WTC11 (cell line): Measurements from ENCODE around the gene RBM18.

Source experiments
- SMAD4 ChIP-seq: sonication (generic); formaldehyde crosslinking; IDR thresholded peaks from 2 replicates; pipeline ENCODE4 v1.8.0; 2022; ENCODE audit warnings: mild to moderate bottlenecking, missing genetic modification reagents
- TCF7 ChIP-seq: sonication (generic); formaldehyde crosslinking; IDR thresholded peaks from 2 replicates; pipeline ENCODE4 v1.8.0; 2022; ENCODE audit warnings: mild to moderate bottlenecking, low read depth, missing genetic modification reagents, moderate library complexity
- TP53 ChIP-seq: sonication (generic); formaldehyde crosslinking; IDR thresholded peaks from 2 replicates; pipeline ENCODE4 v1.8.1; 2023; ENCODE audit warnings: mild to moderate bottlenecking, missing genetic modification reagents
- TF ChIP-seq, protein P1 (sequence below): fragments of 200-600 bp; IDR thresholded peaks from 2 replicates; pipeline ENCODE4 v1.8.0; 2022; ENCODE audit warnings: antibody characterized with exemption
- TF ChIP-seq, protein P2 (sequence below): sonication (generic); formaldehyde crosslinking; IDR thresholded peaks from 2 replicates; pipeline ENCODE4 v1.8.1; 2022; ENCODE audit warnings: mild to moderate bottlenecking, missing genetic modification reagents, moderate library complexity, borderline replicate concordance

DNA sequence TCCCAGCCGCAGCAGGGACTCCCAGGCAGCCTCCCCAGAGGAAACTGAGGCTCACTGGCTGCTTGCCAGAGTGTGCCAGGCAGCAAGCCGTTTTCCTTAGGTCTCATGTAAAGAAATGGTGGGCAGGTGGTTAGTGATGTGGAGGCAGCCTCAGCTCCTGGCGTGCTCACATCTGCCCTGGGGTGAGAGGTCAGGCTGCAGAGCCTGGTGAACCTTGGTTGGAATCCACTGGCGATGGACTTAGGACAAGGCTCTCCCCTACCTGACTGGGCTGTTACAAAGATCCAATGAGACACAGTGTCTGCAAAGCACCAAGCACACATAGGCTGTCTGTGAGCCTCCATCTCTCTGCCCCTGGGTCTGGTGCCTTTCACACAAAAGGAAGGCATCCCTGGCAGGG lies 66.8 kb downstream of the RBM18 start:
- TF ChIP-seq, protein P1, sequence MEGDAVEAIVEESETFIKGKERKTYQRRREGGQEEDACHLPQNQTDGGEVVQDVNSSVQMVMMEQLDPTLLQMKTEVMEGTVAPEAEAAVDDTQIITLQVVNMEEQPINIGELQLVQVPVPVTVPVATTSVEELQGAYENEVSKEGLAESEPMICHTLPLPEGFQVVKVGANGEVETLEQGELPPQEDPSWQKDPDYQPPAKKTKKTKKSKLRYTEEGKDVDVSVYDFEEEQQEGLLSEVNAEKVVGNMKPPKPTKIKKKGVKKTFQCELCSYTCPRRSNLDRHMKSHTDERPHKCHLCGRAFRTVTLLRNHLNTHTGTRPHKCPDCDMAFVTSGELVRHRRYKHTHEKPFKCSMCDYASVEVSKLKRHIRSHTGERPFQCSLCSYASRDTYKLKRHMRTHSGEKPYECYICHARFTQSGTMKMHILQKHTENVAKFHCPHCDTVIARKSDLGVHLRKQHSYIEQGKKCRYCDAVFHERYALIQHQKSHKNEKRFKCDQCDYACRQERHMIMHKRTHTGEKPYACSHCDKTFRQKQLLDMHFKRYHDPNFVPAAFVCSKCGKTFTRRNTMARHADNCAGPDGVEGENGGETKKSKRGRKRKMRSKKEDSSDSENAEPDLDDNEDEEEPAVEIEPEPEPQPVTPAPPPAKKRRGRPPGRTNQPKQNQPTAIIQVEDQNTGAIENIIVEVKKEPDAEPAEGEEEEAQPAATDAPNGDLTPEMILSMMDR, result no peak
- TF ChIP-seq TCF7 (no peak), TP53 (CRISPR knock-in tag) (no peak), SMAD4 (CRISPR knock-in tag) (no peak)
- TF ChIP-seq, protein P2, sequence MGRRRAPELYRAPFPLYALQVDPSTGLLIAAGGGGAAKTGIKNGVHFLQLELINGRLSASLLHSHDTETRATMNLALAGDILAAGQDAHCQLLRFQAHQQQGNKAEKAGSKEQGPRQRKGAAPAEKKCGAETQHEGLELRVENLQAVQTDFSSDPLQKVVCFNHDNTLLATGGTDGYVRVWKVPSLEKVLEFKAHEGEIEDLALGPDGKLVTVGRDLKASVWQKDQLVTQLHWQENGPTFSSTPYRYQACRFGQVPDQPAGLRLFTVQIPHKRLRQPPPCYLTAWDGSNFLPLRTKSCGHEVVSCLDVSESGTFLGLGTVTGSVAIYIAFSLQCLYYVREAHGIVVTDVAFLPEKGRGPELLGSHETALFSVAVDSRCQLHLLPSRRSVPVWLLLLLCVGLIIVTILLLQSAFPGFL (CRISPR knock-in tag), result no peak
